HPDE6-E6E7 (cell line): Measurements from ENCODE around the gene LAG3.

Experiments
- DNase-seq: peaks from one replicate; pipeline ENCODE4 v3.0.0; 2011; ENCODE audit warnings: missing footprints; ENCODE audit errors: extremely low spot score

LAG3 gene

DNA sequence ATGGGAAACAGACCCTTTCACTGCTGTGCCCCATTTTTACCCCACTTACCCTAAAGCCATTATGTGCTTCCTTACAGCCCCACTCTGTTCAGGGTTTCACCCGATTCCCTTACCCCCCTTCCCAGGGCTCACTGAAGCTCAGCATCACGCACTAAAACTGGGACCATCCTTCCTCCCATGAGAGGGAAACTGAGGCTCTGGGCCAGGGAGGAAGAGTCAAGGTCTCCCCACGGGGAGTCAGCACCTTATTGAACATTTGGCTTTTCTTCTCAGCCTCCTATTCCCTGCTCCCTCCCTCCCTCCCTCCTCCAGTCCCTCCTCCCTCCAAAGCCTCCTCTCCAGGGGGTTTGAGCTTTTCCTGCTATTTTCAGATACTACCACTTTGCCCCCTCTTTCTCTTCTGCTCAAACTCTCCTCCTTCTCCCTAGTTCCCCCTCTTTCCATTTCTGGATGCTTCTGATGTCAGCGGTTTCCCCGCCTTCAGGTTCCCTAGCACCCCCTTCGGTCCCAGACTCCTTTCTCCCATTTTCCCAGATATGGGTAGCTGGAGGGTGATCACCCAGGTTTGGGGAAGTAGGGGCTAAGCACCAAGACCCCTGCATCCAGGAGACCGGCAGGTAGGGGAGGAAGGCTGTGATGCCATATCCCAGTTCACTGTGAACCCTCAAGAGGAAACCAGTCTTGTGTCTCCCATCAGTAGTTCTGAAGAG, 50.3 kb downstream of the LAG3 start:
- no peak for DNase-seq

DNA sequence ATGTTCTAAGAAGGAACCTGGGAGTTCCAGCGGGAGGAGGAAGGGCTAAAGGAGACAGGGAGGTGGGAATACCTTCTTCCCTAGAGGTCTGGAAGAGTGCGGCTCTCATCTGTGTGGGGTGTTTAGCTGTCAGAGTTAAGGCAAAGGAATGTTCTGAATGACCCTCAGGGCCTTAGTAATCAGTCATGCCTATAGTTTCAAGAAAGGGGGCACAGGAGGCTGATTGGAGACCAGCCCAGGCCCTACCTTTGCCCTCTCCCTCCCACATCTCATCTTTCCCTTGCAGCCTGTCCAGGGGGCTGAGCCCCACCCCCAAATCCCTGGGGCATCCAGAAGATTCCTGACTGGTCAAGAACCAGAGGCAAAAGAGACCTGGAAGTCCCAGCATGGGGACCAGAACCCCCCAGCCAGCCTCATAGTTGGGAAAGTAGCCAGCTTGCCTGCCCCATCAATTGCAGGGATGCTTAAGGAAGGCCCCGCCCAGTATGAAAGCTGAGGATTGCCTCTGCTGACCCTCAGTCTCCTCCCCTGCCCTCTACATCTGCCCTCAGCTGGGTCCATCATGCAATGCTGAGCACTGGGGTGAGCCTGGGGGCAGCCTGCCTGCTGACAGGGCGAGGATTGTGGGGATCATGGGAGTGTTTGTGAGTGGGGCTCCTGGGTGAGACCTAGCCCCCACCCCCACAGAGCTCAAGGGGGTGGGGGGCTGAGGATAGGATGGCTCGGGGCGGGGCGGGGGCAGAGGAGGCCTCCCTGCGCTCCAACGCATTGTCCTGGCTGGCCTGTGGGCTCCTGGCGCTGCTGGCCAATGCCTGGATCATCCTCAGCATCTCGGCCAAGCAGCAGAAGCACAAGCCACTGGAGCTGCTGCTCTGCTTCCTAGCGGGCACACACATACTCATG, 51.1 kb downstream of the LAG3 start:
- no peak for DNase-seq

DNA sequence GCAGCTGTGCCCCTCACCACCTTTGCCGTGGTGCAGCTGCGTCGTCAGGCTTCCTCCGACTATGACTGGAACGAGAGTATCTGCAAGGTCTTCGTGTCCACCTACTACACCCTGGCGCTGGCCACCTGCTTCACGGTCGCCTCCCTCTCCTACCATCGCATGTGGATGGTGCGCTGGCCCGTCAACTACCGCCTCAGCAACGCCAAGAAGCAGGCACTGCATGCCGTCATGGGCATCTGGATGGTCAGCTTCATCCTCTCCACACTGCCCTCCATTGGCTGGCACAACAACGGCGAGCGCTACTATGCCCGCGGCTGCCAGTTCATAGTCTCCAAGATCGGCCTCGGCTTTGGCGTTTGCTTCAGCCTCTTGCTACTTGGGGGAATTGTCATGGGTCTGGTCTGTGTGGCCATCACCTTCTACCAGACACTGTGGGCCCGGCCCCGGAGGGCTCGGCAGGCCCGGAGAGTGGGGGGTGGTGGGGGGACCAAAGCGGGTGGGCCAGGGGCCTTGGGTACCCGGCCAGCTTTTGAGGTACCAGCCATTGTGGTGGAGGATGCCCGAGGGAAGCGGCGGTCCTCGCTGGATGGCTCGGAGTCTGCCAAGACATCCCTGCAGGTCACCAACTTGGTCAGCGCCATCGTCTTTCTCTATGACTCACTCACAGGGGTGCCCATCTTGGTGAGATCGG, 51.9 kb downstream of the LAG3 start:
- DNase-seq = no peak

DNA sequence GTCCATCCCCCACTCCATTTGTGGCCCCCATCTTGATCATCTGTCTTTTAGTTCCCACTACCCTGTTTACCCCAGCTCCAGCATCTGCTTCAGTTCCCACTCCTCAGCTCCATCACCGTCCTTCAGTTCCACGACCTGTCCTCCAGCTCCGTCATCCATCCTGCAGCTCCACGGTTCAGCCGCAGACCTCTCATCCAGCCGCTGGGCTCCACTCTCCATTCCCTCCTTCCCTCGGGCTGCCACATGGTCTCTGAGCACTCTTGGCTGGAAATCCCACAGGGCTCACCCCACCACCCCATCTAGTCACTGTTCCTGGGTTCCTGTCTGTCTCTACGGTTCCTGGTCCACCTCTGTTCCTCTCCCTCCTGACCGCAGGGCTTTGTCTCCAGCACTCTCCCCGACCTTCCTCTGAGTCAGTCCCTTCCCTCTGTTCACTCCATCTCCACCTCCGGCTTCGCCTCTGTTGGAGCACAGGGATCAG, 52.6 kb downstream of the LAG3 start:
- DNase-seq = peak; percentile 33

DNA sequence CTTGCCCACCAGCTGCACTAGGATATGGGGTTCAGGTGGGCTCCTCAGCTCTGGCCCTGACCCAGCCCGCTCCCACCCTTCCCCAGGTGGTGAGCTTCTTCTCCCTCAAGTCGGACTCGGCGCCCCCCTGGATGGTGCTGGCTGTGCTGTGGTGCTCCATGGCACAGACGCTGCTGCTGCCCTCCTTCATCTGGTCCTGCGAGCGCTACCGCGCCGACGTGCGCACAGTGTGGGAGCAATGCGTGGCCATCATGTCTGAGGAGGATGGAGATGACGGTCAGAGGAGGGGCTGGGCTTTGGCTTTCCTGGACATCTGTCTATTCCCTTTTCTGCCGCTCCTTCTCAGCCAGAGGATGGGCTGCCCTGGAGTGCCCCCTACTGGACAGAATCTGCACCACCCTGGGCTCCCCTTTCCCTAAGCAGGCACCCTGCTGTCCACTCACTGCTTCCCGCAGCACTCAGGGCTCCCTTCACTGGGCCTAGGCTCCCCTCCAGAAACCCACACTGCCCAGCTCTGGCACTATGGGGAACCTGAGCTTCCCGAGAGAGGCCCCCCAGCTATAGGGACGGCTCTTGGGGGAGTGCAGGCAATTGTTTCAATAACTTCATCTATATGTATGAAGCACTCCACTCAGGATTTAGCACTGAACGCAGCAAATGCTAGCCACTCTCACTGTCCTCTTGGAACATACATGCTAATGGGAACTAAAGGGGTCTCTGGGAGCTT, 53.2 kb downstream of the LAG3 start:
- DNase-seq = peak; percentile 77

DNA sequence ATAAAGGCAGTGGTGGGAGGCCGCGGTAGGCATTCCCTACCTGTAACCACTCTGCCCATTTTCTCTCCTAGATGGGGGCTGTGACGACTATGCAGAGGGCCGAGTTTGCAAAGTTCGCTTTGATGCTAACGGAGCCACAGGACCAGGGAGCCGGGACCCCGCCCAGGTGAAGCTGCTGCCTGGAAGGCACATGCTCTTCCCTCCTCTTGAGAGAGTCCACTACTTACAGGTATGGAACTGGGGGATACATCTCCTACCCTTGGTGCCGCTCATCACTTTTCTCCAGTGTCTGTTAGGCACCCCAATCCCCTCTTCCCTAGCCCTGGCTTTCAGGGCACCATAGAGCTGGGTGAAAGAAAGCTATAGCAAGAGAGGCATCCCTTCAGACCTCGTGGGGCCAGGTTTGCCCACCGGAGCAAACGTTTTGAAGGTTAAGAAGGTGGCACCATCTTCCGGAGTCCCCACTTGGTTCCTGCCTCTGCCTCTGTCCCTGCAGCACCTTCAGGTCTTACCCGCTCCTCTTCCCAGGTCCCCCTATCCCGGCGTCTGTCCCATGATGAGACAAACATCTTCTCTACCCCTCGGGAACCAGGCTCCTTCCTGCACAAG, 53.9 kb downstream of the LAG3 start:
- no peak for DNase-seq

DNA sequence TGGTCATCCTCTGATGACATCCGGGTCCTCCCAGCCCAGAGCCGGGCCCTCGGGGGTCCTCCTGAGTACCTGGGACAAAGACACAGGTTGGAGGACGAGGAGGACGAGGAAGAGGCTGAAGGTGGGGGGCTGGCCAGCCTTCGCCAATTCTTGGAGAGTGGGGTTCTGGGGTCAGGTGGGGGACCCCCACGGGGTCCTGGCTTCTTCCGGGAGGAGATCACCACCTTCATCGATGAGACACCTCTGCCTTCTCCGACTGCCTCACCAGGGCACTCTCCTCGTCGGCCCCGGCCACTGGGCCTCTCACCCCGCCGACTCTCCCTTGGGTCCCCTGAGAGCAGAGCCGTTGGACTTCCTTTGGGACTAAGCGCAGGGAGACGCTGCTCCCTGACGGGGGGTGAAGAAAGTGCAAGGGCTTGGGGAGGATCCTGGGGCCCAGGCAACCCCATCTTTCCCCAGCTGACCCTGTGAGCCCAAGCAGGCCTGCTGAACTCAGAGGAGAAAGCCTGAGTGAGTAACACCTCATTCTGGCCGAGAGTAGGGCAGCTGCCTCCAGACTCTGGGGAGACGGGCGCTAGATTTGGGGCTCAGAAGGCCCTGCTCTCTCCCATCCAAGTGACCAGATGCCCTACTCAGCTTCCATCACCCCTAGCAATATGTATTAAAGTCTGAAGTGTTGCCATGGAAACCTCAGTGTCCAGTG, 54.6 kb downstream of the LAG3 start:
- no peak for DNase-seq

DNA sequence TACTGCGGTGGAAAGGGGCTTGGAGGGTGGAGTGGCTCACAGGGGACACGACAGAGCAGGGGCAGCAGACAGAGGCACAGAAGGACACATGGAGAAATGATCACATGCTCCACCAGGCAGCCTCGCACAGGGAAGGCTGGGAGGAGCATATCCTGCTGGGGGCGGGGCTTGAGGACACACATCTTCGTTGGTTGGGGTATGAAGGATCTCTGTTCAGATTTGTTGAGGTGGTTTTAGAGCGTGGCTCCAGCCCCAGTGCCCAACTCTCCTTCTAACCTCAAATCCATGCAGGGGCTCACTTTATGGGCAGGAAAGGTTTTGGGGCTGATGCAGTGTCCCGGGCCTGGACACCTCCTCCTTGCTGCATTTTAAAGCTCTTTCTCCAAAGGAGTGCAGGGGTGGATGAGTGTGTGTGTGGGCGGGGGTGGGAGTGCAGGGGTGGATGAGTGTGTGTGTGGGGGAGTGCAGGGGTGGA, 55.2 kb downstream of the LAG3 start:
- peak; percentile 79 for DNase-seq
